Colonic mucosa (tissue), 4 donors: ENCODE results near the gene FAM3B. TPM values are rescaled to one million over a fixed set of nuclear protein-coding genes. Genes with fewer than 3 reads are reported as not detected.

Experiments
- DNase-seq: peaks from one replicate; pipeline ENCODE4 v3.0.0-alpha.2; 2020
- H3K27ac ChIP-seq: fragments of 200-600 bp; one replicate; pipeline ENCODE4 v1.8.0; 2021
- H3K27me3 ChIP-seq: fragments of 200-600 bp; one replicate; pipeline ENCODE4 v1.8.0; 2021
- H3K36me3 ChIP-seq: fragments of 200-600 bp; one replicate; pipeline ENCODE4 v1.8.0; 2021
- H3K4me1 ChIP-seq: fragments of 200-600 bp; one replicate; pipeline ENCODE4 v1.8.0; 2021; ENCODE audit warnings: mild to moderate bottlenecking
- H3K4me3 ChIP-seq: fragments of 200-600 bp; one replicate; pipeline ENCODE4 v1.8.0; 2021
- H3K9ac ChIP-seq, 2 donors: one replicate each; pipeline ENCODE4 v1.7.0; 2013; ENCODE audit warnings: control low read depth in 2 of 2, low read depth in 2 of 2, low read length in 2 of 2
- H3K9me3 ChIP-seq: fragments of 200-600 bp; one replicate; pipeline ENCODE4 v1.8.0; 2021
- CTCF ChIP-seq: fragments of 200-600 bp; IDR thresholded peaks from one replicate; pipeline ENCODE4 v1.8.0; 2022; ENCODE audit warnings: antibody characterized with exemption, mild to moderate bottlenecking
- intact Hi-C: fragments of 100-400 bp; cut with DNase I; formaldehyde crosslinking; loops from one replicate; pipeline ENCODE4 v1.14.1; 2022
- total RNA-seq, 2 donors: library from RNA; stranded (reverse); fragmentation: NEBNext Ultra II Directional in 1 of 2; extraction: Animal tissue kit (Norgen Biotek cat#: 25700) in 1 of 2; gene quantifications; one replicate each; pipeline ENCODE4 v1.2.1, GENCODE V29; 2021
- donor health status: healthy.
- donor health status: DM: no; HTN: no; CAD: no.
- donor health status: DM: no; HTN: no; CAD: no.

Gene FAM3B
- total RNA-seq, 2 donors from 2014 or later: 0.35 to 0.90 TPM

GRCh38 chr21:41402796-41403195, 86.2 kb downstream of the FAM3B start:
- Histone ChIP-seq H3K36me3 (no peaks in the 10 kb centered on the region), H3K27me3 (no peaks in the 10 kb centered on the region), H3K4me3 (no peak overlapping the region), H3K9me3 (no peaks in the 10 kb centered on the region), H3K4me1 (no peaks in the 10 kb centered on the region), H3K27ac (no peak overlapping the region), H3K9ac (no peak overlapping the region)
- no peak for DNase-seq
- intact Hi-C loops: no loop called here
- TF ChIP-seq CTCF: no peak

- TF ChIP-seq CTCF: no peak
- Histone ChIP-seq H3K4me3 (no peak overlapping the region), H3K27ac (no peak overlapping the region), H3K36me3 (no peaks in the 10 kb centered on the region), H3K27me3 (no peaks in the 10 kb centered on the region), H3K4me1 (no peaks in the 10 kb centered on the region), H3K9me3 (no peaks in the 10 kb centered on the region), H3K9ac (no peak overlapping the region)
- DNase-seq: no peak
- intact Hi-C loops: no loop called here
These were observed 86.7 kb downstream of the FAM3B start for GRCh38 chr21:41403331-41403730.

- Histone ChIP-seq H3K27me3 (no peaks in the 10 kb centered on the region), H3K27ac (no peak overlapping the region), H3K36me3 (no peaks in the 10 kb centered on the region), H3K9ac (no peak overlapping the region), H3K4me3 (no peak overlapping the region), H3K4me1 (no peaks in the 10 kb centered on the region), H3K9me3 (no peaks in the 10 kb centered on the region)
- DNase-seq: no peak
- intact Hi-C loops: no loop called here
- no peak for TF ChIP-seq CTCF
These were observed 87.4 kb downstream of the FAM3B start for GRCh38 chr21:41403966-41404365.

GRCh38 chr21:41405321-41405720, 88.7 kb downstream of the FAM3B start:
- no peaks in the 10 kb centered on the region for H3K9me3 ChIP-seq
- no peak overlapping the region for H3K27ac ChIP-seq
- no peak for TF ChIP-seq CTCF
- no peaks in the 10 kb centered on the region for H3K27me3 ChIP-seq
- intact Hi-C loops: no loop called here
- no peak for DNase-seq
- H3K4me3 ChIP-seq: no peak overlapping the region
- H3K36me3 ChIP-seq: no peaks in the 10 kb centered on the region
- no peak overlapping the region for H3K9ac ChIP-seq
- no peaks in the 10 kb centered on the region for H3K4me1 ChIP-seq

GRCh38 chr21:41406340-41406739, 89.7 kb downstream of the FAM3B start:
- no peak overlapping the region for H3K4me3 ChIP-seq
- H3K27ac ChIP-seq: no peak overlapping the region
- TF ChIP-seq CTCF: no peak
- no peaks in the 10 kb centered on the region for H3K4me1 ChIP-seq
- no peak overlapping the region for H3K9ac ChIP-seq
- intact Hi-C loops: no loop called here
- H3K9me3 ChIP-seq: no peaks in the 10 kb centered on the region
- no peak for DNase-seq
- H3K36me3 ChIP-seq: no peaks in the 10 kb centered on the region
- H3K27me3 ChIP-seq: no peaks in the 10 kb centered on the region

Other genes starting within 250 kb of the FAM3B start
- gene BACE2, start 148.6 kb upstream of the FAM3B start, total RNA-seq: 10 to 100 TPM; 69.5 to 80.2 TPM
- 1 to 10 TPM; 2.0 to 2.5 TPM for gene MX2, start 45.2 kb downstream of the FAM3B start, total RNA-seq
- 10 to 100 TPM in 1 of 2 donors, 1 to 10 TPM in 1; 7.3 to 17.7 TPM for gene MX1, start 109.4 kb downstream of the FAM3B start, total RNA-seq
- 100 to 1,000 TPM; 261 to 408 TPM for gene TMPRSS2, start 191.4 kb downstream of the FAM3B start, total RNA-seq